Measurements from ENCODE around the gene DCLRE1A. TPM values are rescaled to one million over a fixed set of nuclear protein-coding genes. Genes with fewer than 3 reads are reported as not detected.
"Not testable (repeated sequence)": the region's sequence is repeated elsewhere in the genome, so short reads cannot be mapped to it uniquely, and the experiment has no call there.

The DCLRE1A gene
- total and polyA plus RNA-seq, 7 donors = 1.9 to 5.1 (median 3.0) TPM

DNA sequence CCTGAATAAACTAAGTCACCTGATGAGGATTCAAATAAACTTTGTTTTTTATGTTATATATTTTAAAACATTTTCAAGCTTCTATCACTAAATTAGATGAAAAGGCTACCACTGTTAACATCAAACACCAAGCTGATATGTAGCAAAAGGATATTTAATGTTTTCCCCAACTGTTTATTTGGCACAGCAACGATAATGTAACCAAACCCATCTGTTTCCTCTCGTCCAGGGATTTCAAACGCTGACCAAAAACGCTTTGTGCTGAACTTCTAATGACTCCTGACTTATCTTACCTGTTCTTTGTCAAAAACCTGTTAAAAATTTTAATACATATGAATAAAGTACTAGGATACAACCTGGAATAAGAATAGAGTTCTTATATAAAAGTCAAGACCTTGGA is 30.5 kb downstream of the DCLRE1A start:
- Histone ChIP-seq H3K27me3 (ENCODE audit: insufficient read depth in 3 of 3, low read length in 2 of 3) (no peaks in the 10 kb centered on the region), H3K9me3 (no peaks in the 10 kb centered on the region), H3K4me3 (no peak overlapping the region), H3K27ac (no peak overlapping the region), H3K4me1 (no peaks in the 10 kb centered on the region), H3K36me3 (ENCODE audit: insufficient read depth in 1 of 2, low read depth in 1 of 2) (no peaks in the 10 kb centered on the region)
- 16 to 28% (median 22%) methylated on average over 4 of the region's 4 CpGs for WGBS, 3 donors
- no peak for ATAC-seq
- intact Hi-C loops (cut with DNase I) = no loop called here
- no peak for DNase-seq
- TF ChIP-seq, protein P1, sequence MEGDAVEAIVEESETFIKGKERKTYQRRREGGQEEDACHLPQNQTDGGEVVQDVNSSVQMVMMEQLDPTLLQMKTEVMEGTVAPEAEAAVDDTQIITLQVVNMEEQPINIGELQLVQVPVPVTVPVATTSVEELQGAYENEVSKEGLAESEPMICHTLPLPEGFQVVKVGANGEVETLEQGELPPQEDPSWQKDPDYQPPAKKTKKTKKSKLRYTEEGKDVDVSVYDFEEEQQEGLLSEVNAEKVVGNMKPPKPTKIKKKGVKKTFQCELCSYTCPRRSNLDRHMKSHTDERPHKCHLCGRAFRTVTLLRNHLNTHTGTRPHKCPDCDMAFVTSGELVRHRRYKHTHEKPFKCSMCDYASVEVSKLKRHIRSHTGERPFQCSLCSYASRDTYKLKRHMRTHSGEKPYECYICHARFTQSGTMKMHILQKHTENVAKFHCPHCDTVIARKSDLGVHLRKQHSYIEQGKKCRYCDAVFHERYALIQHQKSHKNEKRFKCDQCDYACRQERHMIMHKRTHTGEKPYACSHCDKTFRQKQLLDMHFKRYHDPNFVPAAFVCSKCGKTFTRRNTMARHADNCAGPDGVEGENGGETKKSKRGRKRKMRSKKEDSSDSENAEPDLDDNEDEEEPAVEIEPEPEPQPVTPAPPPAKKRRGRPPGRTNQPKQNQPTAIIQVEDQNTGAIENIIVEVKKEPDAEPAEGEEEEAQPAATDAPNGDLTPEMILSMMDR (IDR thresholded peaks at IDR 0.05) = no peak

DNA sequence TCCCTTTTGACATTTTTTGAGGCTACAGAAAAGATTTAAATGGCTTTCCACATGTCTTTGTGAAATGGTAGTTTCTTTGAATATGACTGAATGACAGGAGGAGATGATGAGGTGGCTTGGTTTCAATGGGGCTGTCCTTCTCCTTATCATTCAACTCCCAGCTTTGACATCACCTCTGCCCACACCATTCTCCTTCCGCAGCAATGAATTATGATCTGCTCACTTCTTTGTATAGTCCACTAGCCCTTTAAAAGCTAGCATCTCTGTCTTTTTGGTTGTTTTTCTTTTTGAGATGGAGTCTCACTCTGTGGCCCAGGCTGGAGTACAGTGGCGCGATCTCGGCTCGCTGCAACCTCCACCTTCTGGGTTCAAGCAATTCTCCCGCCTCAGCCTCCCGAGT is 31.7 kb downstream of the DCLRE1A start:
- no peaks in the 10 kb centered on the region for H3K27me3 ChIP-seq (ENCODE audit: insufficient read depth in 3 of 3, low read length in 2 of 3)
- intact Hi-C loops (cut with DNase I) = no loop called here
- H3K36me3 ChIP-seq (ENCODE audit: insufficient read depth in 1 of 2, low read depth in 1 of 2) = no peaks in the 10 kb centered on the region
- H3K4me1 ChIP-seq = no peaks in the 10 kb centered on the region
- TF ChIP-seq, protein P1 (IDR thresholded peaks at IDR 0.05) = no peak
- H3K9me3 ChIP-seq = no peaks in the 10 kb centered on the region
- DNase-seq (no peak), ATAC-seq (no peak)
- H3K4me3 ChIP-seq = no peak overlapping the region
- H3K27ac ChIP-seq = no peak overlapping the region
- 98 to 99% (median 98%) methylated on average over 7 of the region's 7 CpGs for WGBS, 3 donors

DNA sequence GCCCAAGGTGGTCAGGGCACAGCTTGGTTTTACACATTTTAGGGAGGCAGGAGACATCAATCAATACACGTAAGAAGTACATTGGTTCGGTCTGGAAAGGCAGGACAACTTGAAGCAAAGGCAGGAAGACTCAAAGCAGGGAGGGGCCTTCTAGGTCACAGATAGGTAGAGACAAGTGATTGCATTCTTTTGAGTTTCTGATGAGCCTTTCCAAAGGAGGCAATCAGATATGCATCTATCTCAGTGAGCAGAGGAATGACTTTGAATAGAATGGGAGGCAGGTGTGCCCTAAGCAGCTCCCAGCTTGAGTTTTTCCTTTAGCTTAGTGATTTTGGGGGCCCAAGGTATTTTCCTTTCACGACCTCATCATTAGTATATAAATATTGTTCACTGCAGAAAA is 32.6 kb downstream of the DCLRE1A start:
- H3K9me3 ChIP-seq; H3K27ac ChIP-seq; intact Hi-C loops (cut with DNase I); H3K27me3 ChIP-seq (ENCODE audit: insufficient read depth in 3 of 3, low read length in 2 of 3); DNase-seq; H3K4me1 ChIP-seq; H3K36me3 ChIP-seq (ENCODE audit: insufficient read depth in 1 of 2, low read depth in 1 of 2); H3K4me3 ChIP-seq; ATAC-seq: not testable (repeated sequence)
- WGBS, 3 donors = 73 to 88% (median 86%) methylated on average over 3 of the region's 3 CpGs

DNA sequence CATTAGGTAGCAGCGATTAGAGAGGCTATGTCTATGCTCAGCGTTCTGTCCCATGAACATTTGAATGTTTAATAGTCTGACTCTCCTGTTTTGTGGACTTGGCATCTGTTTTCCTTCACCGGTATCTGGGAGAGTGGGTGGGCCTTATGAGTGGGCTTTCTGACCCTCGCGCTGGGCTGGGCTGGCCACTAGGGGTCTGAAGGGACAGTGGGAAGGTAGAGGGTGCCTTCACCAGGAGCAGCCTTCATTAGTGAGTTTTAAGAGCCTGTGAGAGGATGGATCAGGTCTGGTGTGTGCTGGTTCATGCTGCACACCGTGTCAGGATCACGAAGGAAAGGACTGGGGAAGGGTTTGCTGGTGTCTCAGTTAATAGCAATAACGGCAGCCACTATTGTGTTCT is 33.4 kb downstream of the DCLRE1A start:
- no peaks in the 10 kb centered on the region for H3K27me3 ChIP-seq (ENCODE audit: insufficient read depth in 3 of 3, low read length in 2 of 3)
- TF ChIP-seq, protein P1 (IDR thresholded peaks at IDR 0.05) = no peak
- no peak overlapping the region for H3K4me3 ChIP-seq
- no peaks in the 10 kb centered on the region for H3K4me1 ChIP-seq
- no peaks in the 10 kb centered on the region for H3K9me3 ChIP-seq
- 43 to 46% (median 43%) methylated on average over 8 of the region's 8 CpGs for WGBS, 3 donors
- DNase-seq (no peak), ATAC-seq (no peak)
- H3K36me3 ChIP-seq (ENCODE audit: insufficient read depth in 1 of 2, low read depth in 1 of 2) = no peaks in the 10 kb centered on the region
- no peak overlapping the region for H3K27ac ChIP-seq
- intact Hi-C loops (cut with DNase I) = no loop called here

DNA sequence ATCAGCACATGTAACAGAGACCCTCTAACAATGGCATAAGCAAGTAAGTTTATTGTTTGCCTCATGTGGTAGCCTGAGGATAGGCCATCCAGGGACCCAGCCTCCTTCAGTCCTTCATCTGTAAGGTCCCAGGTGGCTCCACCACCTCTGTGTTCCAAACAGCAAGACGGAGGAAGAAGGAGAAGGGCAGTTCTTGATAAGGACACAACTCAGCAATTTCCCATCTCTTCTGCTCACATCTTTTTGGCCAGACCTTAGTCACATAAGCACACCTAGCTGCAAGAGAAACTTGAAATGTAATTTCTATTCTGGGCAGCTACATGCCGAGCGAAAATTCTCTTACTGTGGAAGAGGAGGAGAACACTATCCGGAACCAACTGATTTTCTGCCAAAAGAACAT is 33.9 kb downstream of the DCLRE1A start:
- Histone ChIP-seq H3K4me1 (no peaks in the 10 kb centered on the region), H3K4me3 (no peak overlapping the region), H3K27ac (no peak overlapping the region), H3K27me3 (ENCODE audit: insufficient read depth in 3 of 3, low read length in 2 of 3) (no peaks in the 10 kb centered on the region), H3K9me3 (no peaks in the 10 kb centered on the region), H3K36me3 (ENCODE audit: insufficient read depth in 1 of 2, low read depth in 1 of 2) (no peaks in the 10 kb centered on the region)
- DNase-seq = no peak
- WGBS, 3 donors = 49 to 58% (median 55%) methylated on average over 4 of the region's 4 CpGs
- TF ChIP-seq, protein P1 (IDR thresholded peaks at IDR 0.05) = no peak
- intact Hi-C loops (cut with DNase I) = no loop called here
- ATAC-seq = no peak

DNA sequence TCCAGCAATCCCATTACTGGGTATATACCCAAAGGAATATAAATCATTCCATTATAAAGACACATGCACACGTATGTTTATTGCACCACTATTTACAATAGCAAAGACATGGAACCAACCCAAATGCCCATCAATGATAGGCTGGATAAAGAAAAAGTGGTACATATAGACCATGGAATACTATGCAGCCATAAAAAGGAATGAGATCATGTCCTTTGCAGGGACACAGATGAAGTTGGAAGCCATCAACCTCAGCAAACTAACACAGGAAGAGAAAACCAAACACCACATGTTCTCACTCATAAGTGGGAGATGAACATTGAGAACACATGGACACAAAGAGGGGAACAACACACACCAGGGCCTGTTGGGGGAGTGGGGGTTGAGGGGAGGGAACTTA is 39.2 kb downstream of the DCLRE1A start:
- H3K27me3 ChIP-seq (ENCODE audit: insufficient read depth in 3 of 3, low read length in 2 of 3); ATAC-seq; H3K4me1 ChIP-seq; H3K4me3 ChIP-seq; H3K27ac ChIP-seq; DNase-seq; H3K9me3 ChIP-seq; H3K36me3 ChIP-seq (ENCODE audit: insufficient read depth in 1 of 2, low read depth in 1 of 2); intact Hi-C loops (cut with DNase I): not testable (repeated sequence)
- 83 to 85% (median 85%) methylated on average over 1 of the region's 1 CpG for WGBS, 3 donors

Measured in psoas muscle (tissue), 8 donors.